A673 (cell line): ENCODE data around the gene GARIN1A.

Source experiments
- EZH2 ChIP-seq: fragments of 200-600 bp; sonication (generic); IDR thresholded peaks from 2 replicates; pipeline ENCODE4 v1.6.1; 2017; ENCODE audit warnings: borderline replicate concordance, low read depth, mild to moderate bottlenecking, mixed read lengths, antibody characterized with exemption, low read length; ENCODE audit not compliant: poor library complexity, severe bottlenecking
- TF ChIP-seq, protein P1 (sequence below): fragments of 300-800, 200-600 bp; sonication (generic); conservative IDR thresholded peaks from 2 replicates; pipeline ENCODE4 v1.5.1; 2017; ENCODE audit warnings: low read depth, mild to moderate bottlenecking, antibody characterized with exemption, low read length, moderate library complexity, mixed read lengths

DNA sequence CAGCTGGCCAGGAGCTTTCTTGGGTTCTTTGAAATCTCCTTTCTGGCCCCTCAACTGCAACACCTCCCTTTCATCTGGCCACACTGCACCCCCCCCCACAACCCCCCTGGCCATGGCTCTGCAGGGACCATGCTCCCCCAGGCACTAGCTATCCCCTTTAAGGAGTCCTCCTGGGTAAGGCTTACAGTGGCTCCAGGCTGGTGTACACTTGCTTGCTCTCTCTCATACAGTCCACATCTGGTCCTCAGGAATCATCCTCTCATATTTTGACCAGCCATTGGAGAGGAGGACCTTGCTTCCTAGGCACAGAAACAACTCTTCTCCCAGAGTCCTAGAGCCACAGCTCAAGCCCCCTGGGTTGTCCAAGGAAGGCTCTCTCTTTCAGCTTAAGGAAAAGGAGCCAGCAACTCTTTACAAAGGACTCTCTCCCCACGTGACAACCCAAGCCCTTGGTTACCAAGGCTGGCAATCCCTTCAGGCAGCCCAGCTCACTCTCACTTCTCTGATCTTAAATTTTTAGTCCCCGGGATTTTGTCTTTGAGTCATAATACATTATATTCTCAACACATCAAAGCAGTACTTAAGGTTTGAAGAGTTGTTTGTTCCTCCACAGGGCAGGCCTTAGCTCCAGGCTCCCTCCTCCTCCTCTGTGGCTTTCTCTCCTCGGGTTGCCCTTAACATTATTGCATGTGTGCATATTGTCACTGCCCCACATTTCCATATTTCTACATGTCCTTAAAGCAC is 9.9 kb downstream of the GARIN1A start:
- TF ChIP-seq, protein P1, sequence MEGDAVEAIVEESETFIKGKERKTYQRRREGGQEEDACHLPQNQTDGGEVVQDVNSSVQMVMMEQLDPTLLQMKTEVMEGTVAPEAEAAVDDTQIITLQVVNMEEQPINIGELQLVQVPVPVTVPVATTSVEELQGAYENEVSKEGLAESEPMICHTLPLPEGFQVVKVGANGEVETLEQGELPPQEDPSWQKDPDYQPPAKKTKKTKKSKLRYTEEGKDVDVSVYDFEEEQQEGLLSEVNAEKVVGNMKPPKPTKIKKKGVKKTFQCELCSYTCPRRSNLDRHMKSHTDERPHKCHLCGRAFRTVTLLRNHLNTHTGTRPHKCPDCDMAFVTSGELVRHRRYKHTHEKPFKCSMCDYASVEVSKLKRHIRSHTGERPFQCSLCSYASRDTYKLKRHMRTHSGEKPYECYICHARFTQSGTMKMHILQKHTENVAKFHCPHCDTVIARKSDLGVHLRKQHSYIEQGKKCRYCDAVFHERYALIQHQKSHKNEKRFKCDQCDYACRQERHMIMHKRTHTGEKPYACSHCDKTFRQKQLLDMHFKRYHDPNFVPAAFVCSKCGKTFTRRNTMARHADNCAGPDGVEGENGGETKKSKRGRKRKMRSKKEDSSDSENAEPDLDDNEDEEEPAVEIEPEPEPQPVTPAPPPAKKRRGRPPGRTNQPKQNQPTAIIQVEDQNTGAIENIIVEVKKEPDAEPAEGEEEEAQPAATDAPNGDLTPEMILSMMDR = no peak
- TF ChIP-seq EZH2 = no peak
